Sigmoid colon (tissue), 7 donors: ENCODE results near the gene ARSD. TPM values are rescaled to one million over a fixed set of nuclear protein-coding genes. Genes with fewer than 3 reads are reported as not detected.

Experiments used
- DNase-seq: peaks from one replicate; pipeline ENCODE4 v3.0.0-alpha.2; 2019
- H3K27ac ChIP-seq, 4 donors: fragments of 200-600 bp; sonication (generic); one replicate each; pipeline ENCODE4 v1.5.1; 2016 to 2019; ENCODE audit warnings: mild to moderate bottlenecking in 1 of 4
- H3K27me3 ChIP-seq, 3 donors: fragments of 200-600 bp; sonication (generic); one replicate each; pipeline ENCODE4 v1.5.1; 2019; ENCODE audit warnings: mild to moderate bottlenecking in 1 of 3
- H3K36me3 ChIP-seq, 4 donors: fragments of 200-600 bp; sonication (generic); one replicate each; pipeline ENCODE4 v1.5.1; 2016 to 2019
- H3K4me1 ChIP-seq, 4 donors: fragments of 200-600 bp; sonication (generic); one replicate each; pipeline ENCODE4 v1.5.1; 2017 to 2019
- H3K4me3 ChIP-seq, 4 donors: fragments of 200-600 bp; sonication (generic); one replicate each; pipeline ENCODE4 v1.5.1; 2017 to 2019; ENCODE audit warnings: mild to moderate bottlenecking in 2 of 4, moderate library complexity in 1 of 4
- H3K9me3 ChIP-seq, 4 donors: fragments of 200-600 bp in 3 of 4; sonication (generic) in 3 of 4; one replicate each; pipeline versions ENCODE4 v1.5.1 to v1.6.1; 2013 to 2019
- CTCF ChIP-seq, 4 experiments: fragments of 450-650 bp in 3 of 4; fragments of 200-600 bp in 1 of 4; IDR thresholded peaks; one replicate each; pipeline ENCODE4 v1.5.1; 2016 to 2019; ENCODE audit warnings: antibody characterized with exemption in 4 of 4, mild to moderate bottlenecking in 3 of 4, moderate library complexity in 2 of 4
- EP300 ChIP-seq, 4 donors: sonication (generic); formaldehyde crosslinking; IDR thresholded peaks; one replicate each; pipeline ENCODE4 v1.6.1; 2017; ENCODE audit warnings: antibody characterized with exemption in 4 of 4
- POLR2A ChIP-seq, 2 donors: fragments of 450-650 bp; IDR thresholded peaks; one replicate each; pipeline ENCODE4 v1.6.1; 2016; ENCODE audit warnings: antibody characterized with exemption in 2 of 2, mild to moderate bottlenecking in 2 of 2, moderate library complexity in 2 of 2
- POLR2AphosphoS5 ChIP-seq, 4 donors: sonication (generic); formaldehyde crosslinking; IDR thresholded peaks; one replicate each; pipeline ENCODE4 v1.6.1; 2017; ENCODE audit warnings: antibody characterized with exemption in 4 of 4
- WGBS, 2 donors: extraction: QIAGEN DNeasy Blood & Tissue Kit; methylation state at CpG; one replicate each; pipeline ENCODE4 v1.1.7; 2013; 5-methylcytosine and 5-hydroxymethylcytosine counted together
- intact Hi-C: fragments of 100-400 bp; cut with DNase I; formaldehyde crosslinking; loops from one replicate; pipeline ENCODE4 v1.15.1; 2023
- polyA plus RNA-seq, 3 donors: library from polyadenylated mRNA; stranded (reverse); fragments of 200-250 nt; gene quantifications; one replicate each; pipeline ENCODE4 v1.2.3, GENCODE V29; 2013
- total RNA-seq, 4 donors: library from RNA; depleted of rRNA; stranded (reverse); fragments of >200 nt; gene quantifications; one replicate each; pipeline ENCODE4 v1.1.0, GENCODE V29; 2016
- donor health status: healthy with polysubstance abuse.
- donor health status: Bipolar disorder and iron deficiency.
- donor health status: healthy.

The ARSD gene
- total and polyA plus RNA-seq, 7 donors: 4.2 to 14.4 (median 10.0) TPM

- no peaks in the 10 kb centered on the region for H3K36me3 ChIP-seq
- 95 to 97% methylated on average over 21 of the region's 21 CpGs for whole genome bisulfite sequencing, 2 donors
- H3K27ac ChIP-seq: no peak overlapping the region
- no peaks in the 10 kb centered on the region for H3K27me3 ChIP-seq
- H3K4me3 ChIP-seq: no peak overlapping the region
- DNase-seq: no peak
- TF ChIP-seq POLR2AphosphoS5 (IDR thresholded peaks at IDR 0.05): no peak
- TF ChIP-seq EP300 (IDR thresholded peaks at IDR 0.05): no peak
- TF ChIP-seq CTCF (IDR thresholded peaks at IDR 0.05): no peak
- no peak for TF ChIP-seq POLR2A (IDR thresholded peaks at IDR 0.05)
- H3K4me1 ChIP-seq: no peaks in the 10 kb centered on the region
- no peaks in the 10 kb centered on the region for H3K9me3 ChIP-seq
- intact Hi-C loops: no loop called here
These were observed 74.2 kb downstream of the ARSD start for GRCh38 chrX:2854918-2855317.

Other genes with a start within 250 kb of the ARSD start
- gene CD99, start 238.0 kb downstream of the ARSD start, total RNA-seq: 100 to 1,000 TPM; 197 to 552 (median 326) TPM
- 100 to 1,000 TPM in 2 of 3 donors, 10 to 100 TPM in 1; 77.2 to 285 (median 109) TPM for gene CD99, start 238.0 kb downstream of the ARSD start, polyA plus RNA-seq
- 1 to 10 TPM in 1 of 4 donors, not detected in 3; 1.1 TPM for gene XG, start 177.3 kb downstream of the ARSD start, total RNA-seq
- gene XG, start 177.3 kb downstream of the ARSD start, polyA plus RNA-seq: under 1 TPM in 1 of 3 donors, not detected in 2; 0.03 TPM
- gene GYG2, start 100.4 kb downstream of the ARSD start, total RNA-seq: 1 to 10 TPM; 1.6 to 5.0 (median 3.4) TPM
- gene GYG2, start 100.4 kb downstream of the ARSD start, polyA plus RNA-seq: 1 to 10 TPM; 3.2 to 6.0 (median 5.4) TPM
- gene ARSH, start 77.2 kb upstream of the ARSD start, total RNA-seq: not detected
- gene ARSH, start 77.2 kb upstream of the ARSD start, polyA plus RNA-seq: not detected
- under 1 TPM in 2 of 4 donors, not detected in 2; 0.36 to 0.54 TPM for gene ARSF, start 112.1 kb upstream of the ARSD start, total RNA-seq
- gene ARSF, start 112.1 kb upstream of the ARSD start, polyA plus RNA-seq: not detected